Muscle layer of duodenum (tissue), 2 donors: Measurements from ENCODE around the gene PNCK.
A peak's percentile ranks its signal among the peaks of the same experiment; 100 is the strongest.

ENCODE experiments used
- H3K27ac ChIP-seq: one replicate; pipeline ENCODE4 v1.7.0; 2013; ENCODE audit warnings: mild to moderate bottlenecking, low read length
- H3K27me3 ChIP-seq: one replicate; pipeline ENCODE4 v1.7.0; 2013; ENCODE audit warnings: low read depth, mild to moderate bottlenecking, control low read depth, low read length
- H3K36me3 ChIP-seq, 2 donors: one replicate each; pipeline ENCODE4 v1.7.0; 2013; ENCODE audit warnings: low read length in 2 of 2, control low read depth in 1 of 2, mild to moderate bottlenecking in 1 of 2; ENCODE audit not compliant: insufficient read depth in 2 of 2, control insufficient read depth in 1 of 2
- H3K4me1 ChIP-seq, 2 donors: one replicate each; pipeline ENCODE4 v1.7.0; 2013; ENCODE audit warnings: low read length in 2 of 2, mild to moderate bottlenecking in 2 of 2, control low read depth in 1 of 2, moderate library complexity in 1 of 2; ENCODE audit not compliant: insufficient read depth in 2 of 2, control insufficient read depth in 1 of 2
- H3K4me3 ChIP-seq, 2 donors: one replicate each; pipeline ENCODE4 v1.7.0; 2013; ENCODE audit warnings: low read length in 2 of 2, low read depth in 1 of 2, mild to moderate bottlenecking in 1 of 2
- H3K9me3 ChIP-seq, 2 donors: one replicate each; pipeline ENCODE4 v1.7.0; 2013; ENCODE audit warnings: low read length in 2 of 2, control low read depth in 1 of 2, mild to moderate bottlenecking in 1 of 2; ENCODE audit not compliant: control insufficient read depth in 1 of 2
- donor health status: healthy.

The PNCK gene

DNA sequence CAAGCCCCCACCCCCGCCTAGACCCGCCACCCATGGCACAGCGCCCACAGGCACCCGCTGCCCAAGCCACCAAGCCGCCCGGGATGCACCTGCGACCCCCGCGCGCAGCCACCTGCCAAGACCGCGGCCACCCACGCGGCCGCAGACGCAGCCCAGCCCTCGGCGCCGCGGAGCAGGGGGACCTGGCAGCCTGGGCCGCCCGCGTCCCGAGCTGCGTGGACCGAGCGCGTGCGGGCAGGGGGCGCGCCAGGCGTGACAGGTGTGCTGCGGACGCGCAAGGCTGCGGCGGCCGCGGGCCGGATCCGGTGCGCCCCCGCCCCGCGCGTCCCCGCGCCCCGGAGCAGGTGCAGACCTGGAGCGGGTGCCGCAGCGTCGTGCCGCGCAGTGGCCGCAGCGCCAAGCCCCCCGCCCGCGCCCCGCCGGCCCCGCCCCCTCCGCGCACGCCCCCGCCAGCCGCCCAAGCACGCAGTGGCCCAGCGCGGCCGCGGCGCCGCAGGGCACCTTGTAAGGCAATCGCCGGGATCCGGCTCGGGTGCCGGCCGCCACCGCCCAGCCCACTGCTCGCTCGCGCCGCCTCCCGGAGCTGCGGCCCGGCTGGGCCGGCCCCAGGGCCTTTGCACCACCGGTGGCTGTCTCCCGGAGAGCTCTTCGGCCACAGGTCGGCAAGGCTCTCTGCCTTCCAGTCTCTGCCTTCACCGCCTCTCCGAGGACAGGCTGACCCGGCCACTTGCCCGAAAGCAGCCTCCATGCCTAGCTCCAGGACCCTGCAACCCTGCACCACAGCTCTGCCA, at the start of gene PNCK:
Gene PNCK (minus strand): TSS at position 386 of the 791 bp plus-strand sequence. CDS start 737 bp downstream, outside the sequence.
- no peaks in the 10 kb centered on the region for H3K27me3 ChIP-seq
- H3K4me3 ChIP-seq = peak within 1 kb of the TSS in 1 of 2 donors; percentile 38
- no peak within 1 kb of the TSS for H3K27ac ChIP-seq

DNA sequence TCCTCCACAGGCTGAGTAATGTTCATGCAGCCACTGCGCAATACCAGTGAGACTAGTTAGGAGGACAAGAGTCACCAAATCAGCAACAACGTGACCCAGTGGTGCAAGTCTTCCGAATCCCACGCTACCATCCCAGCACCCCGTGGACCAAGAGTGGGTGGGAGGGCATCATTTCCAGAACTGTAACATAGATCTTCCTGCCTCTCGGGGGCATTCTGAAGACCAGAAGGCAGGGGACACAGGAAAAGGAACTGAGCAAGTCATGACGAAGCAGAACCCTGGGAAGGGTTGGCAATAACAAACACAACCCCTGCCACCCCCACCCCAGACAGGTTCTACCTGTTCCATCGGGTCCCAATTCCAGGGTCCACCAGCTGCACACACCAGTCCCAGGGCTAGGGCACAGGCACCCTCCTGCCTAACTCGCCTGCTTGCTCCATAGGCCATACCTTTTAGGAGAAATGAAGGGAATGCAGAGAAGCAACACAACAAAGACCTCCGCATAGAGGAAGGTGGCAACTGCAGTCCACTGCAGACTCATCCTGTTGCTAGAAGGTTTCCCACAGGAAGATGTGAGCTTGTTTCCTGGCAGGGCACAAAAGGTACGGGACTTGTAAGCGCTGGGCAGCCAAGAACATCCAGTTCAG, 49.2 kb upstream of the PNCK start:
- H3K4me1 ChIP-seq = peaks cover 6 to 40% of the 10 kb centered on the region in 2 donors
- peak overlapping the region; percentile 55 to 68 for H3K4me3 ChIP-seq
- H3K36me3 ChIP-seq = peaks cover 14 to 17% of the 10 kb centered on the region in 2 donors
- H3K9me3 ChIP-seq = no peaks in the 10 kb centered on the region
- H3K27me3 ChIP-seq = no peaks in the 10 kb centered on the region
- peak overlapping the region; percentile 31 for H3K27ac ChIP-seq

More for the DNA sequence above, at the start of gene PNCK:
- Histone ChIP-seq H3K36me3 (no peaks in the 10 kb centered on the region), H3K9me3 (no peaks in the 10 kb centered on the region), H3K4me1 (no peaks in the 10 kb centered on the region)

DNA sequence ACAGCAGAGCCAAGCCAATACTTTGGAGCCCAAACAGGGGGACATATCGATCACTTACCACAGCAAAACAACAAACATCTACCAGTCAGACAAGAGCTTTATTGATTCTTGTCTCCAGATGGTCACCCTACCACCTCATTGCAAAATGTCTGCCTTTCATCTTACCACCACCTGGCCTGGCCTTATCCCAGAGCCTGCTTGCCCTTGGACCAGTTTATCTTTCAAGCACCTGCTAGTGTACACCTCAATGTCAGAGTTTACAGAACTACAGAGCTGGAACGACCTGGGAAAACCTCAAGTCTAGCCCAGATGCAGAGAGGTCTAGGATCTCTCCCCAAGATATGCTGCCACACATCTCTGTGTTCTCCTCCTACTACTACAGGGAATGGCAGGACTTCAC, 46.1 kb upstream of the PNCK start:
- H3K9me3 ChIP-seq = no peaks in the 10 kb centered on the region
- no peaks in the 10 kb centered on the region for H3K27me3 ChIP-seq
- peaks cover 0 to 10% of the 10 kb centered on the region in 2 donors for H3K4me1 ChIP-seq
- peaks cover 23 to 33% of the 10 kb centered on the region in 2 donors for H3K36me3 ChIP-seq
- H3K27ac ChIP-seq = no peak overlapping the region
- no peak overlapping the region for H3K4me3 ChIP-seq

DNA sequence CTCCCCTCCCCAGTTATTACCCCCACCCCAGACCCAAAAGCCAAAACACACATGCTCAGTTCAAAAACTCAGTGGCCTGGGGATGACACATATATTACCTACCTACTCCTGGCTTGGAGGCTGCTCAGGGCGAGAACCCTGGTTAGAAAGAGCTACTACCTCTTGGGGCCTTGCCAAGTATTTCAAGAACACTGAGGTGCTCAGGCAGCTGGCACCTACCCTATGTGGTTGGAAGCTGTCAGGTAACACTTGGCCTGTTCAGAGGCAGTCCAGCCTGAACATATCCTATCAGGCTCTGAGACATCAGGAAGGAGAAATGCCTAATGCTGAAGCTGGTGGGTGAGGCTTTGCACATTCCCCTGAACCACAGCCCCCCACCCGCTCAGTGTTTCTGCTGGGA, 45.6 kb upstream of the PNCK start:
- Histone ChIP-seq H3K36me3 (peaks cover 28 to 38% of the 10 kb centered on the region in 2 donors), H3K27me3 (no peaks in the 10 kb centered on the region), H3K4me1 (peaks cover 0 to 10% of the 10 kb centered on the region in 2 donors), H3K27ac (no peak overlapping the region), H3K4me3 (no peak overlapping the region), H3K9me3 (no peaks in the 10 kb centered on the region)

DNA sequence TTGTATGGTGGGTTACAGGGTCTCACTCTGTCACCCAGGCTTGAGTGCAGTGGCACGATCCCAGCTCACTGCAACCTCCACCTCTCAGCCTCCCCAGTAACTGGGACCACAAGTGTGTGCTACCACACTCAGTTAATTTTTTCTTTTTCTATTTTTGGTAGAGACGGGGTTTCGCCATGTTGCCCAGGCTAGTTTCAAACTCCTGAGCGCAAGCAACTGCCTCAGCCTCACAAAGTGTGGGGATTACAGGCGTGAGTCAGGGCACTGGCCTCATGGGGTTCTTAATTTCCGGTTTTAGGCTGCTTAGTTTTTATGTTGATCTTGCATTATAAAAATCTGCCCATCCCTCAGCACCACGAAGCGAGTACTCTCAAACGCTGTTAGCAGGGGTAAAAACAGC, 43.8 kb upstream of the PNCK start:
- H3K4me3 ChIP-seq = no peak overlapping the region
- H3K36me3 ChIP-seq = peaks cover 30 to 42% of the 10 kb centered on the region in 2 donors
- H3K9me3 ChIP-seq = no peaks in the 10 kb centered on the region
- H3K4me1 ChIP-seq = peaks cover 0 to 2% of the 10 kb centered on the region in 2 donors
- no peaks in the 10 kb centered on the region for H3K27me3 ChIP-seq
- no peak overlapping the region for H3K27ac ChIP-seq

DNA sequence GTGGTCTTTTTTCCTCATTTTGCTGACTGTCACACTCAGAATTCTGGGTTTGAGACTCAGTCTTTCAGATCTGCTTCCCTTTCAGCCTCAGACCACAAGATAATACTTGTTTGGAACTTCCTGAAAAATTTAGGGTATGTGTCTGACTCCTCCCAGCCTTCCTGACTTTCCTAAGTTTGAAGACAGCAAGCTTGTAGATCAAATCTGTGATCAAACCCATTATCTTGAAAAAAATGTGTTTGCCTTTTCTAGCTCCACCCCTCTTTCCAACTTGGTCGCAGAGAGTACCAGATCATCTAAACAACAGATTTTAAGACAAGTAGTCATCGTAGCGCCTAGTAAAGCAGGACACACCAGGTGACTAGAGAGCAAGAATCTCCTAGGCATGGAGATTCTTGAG, 40.6 kb upstream of the PNCK start:
- H3K27me3 ChIP-seq = no peaks in the 10 kb centered on the region
- H3K4me1 ChIP-seq = no peaks in the 10 kb centered on the region
- H3K4me3 ChIP-seq = no peak overlapping the region
- no peak overlapping the region for H3K27ac ChIP-seq
- H3K9me3 ChIP-seq = no peaks in the 10 kb centered on the region
- peaks cover 19 to 36% of the 10 kb centered on the region in 2 donors for H3K36me3 ChIP-seq

DNA sequence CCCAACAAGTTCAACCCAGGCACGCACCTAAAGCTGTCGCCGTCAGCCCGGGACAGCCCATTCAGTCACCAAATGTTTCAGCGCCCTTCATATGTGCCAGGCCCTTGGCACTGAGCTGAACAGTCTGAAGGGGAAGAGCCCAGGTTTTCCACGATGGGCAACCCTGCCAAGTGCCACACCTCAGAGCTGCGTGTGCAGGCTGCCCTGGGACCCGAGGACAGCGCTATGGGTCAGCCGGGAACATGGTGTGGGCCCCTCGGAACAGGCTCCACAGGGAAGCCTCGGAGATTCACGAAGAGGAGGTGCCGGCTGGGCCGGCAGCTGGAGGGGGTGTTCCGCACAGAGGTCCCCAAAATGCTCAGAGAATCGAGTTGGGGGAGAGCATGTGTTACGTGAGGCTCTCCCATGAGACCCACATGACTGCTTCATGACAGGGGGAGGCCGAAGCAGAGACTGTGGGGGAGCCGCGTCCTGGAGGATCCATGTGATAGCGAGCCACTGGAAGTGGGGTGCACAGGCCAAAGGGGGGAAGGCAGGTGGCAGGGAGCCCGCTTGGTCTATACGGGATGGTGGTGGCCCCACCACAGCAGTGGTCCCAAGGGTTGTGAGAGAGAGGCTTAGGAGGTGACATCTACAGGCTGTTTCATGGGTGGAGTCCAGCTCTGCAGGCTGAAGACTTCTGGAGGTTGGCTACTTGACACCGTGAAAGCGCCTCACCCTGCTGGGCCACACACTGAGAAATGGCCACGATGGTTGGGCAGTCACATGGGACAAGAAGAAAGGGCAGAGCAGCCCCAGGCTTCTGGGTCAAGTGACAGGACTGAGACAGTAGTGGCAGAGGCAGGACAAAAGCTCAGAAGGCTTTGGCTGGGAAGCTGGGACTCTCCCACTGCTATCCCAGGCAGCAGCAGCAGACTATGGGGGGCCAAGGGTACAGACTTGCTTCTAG, 36.4 kb upstream of the PNCK start:
- Histone ChIP-seq H3K9me3 (no peaks in the 10 kb centered on the region), H3K36me3 (peaks cover 9 to 20% of the 10 kb centered on the region in 2 donors), H3K27ac (no peak overlapping the region), H3K27me3 (no peaks in the 10 kb centered on the region), H3K4me1 (peaks cover 0 to 5% of the 10 kb centered on the region in 2 donors), H3K4me3 (no peak overlapping the region)

GRCh38 chrX:153708415-153708814, 34.8 kb upstream of the PNCK start:
- H3K27me3 ChIP-seq = no peaks in the 10 kb centered on the region
- H3K9me3 ChIP-seq = no peaks in the 10 kb centered on the region
- no peak overlapping the region for H3K4me3 ChIP-seq
- H3K36me3 ChIP-seq = peaks cover 0 to 11% of the 10 kb centered on the region in 2 donors
- no peak overlapping the region for H3K27ac ChIP-seq
- peaks cover 0 to 13% of the 10 kb centered on the region in 2 donors for H3K4me1 ChIP-seq

DNA sequence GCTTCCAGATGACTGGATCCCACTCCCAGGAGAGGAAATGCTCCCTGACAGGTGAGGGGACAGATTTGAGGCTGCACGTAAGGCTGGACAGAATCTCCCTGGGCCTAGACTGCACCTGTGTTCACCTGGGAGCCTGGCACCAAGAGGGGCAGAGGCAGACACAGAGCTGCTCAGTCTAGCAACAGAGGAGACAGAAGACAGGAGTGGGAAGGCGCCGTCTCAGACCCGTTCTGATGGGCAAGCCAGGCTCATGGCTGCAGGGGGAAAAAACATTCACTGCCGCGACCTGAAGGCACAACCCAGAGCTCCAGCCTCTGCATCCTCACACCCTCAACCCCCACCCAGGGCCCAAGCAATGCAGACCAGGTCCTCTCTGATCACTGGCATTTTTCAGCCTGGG, 33.8 kb upstream of the PNCK start:
- H3K4me3 ChIP-seq = no peak overlapping the region
- peaks cover 0 to 18% of the 10 kb centered on the region in 2 donors for H3K4me1 ChIP-seq
- no peaks in the 10 kb centered on the region for H3K27me3 ChIP-seq
- peaks cover 0 to 9% of the 10 kb centered on the region in 2 donors for H3K36me3 ChIP-seq
- no peak overlapping the region for H3K27ac ChIP-seq
- no peaks in the 10 kb centered on the region for H3K9me3 ChIP-seq

GRCh38 chrX:153706799-153707198, 33.2 kb upstream of the PNCK start:
- Histone ChIP-seq H3K9me3 (no peaks in the 10 kb centered on the region), H3K36me3 (peaks cover 0 to 9% of the 10 kb centered on the region in 2 donors), H3K27ac (no peak overlapping the region), H3K4me3 (no peak overlapping the region), H3K27me3 (no peaks in the 10 kb centered on the region), H3K4me1 (peaks cover 0 to 18% of the 10 kb centered on the region in 2 donors)
